ENCODE results near the gene VPS13D. TPM values are rescaled to one million over a fixed set of nuclear protein-coding genes. Genes with fewer than 3 reads are reported as not detected.

Gene VPS13D
- total and polyA plus RNA-seq, 2 of the 4 experiments (the other 2 are of a cell fraction), result 9.0 to 16.3 TPM

- no TSS peak for BruUV-seq (replicated peaks)
- Histone ChIP-seq H4K5ac (ENCODE audit: low read depth, low read length) (no peak overlapping the region), H3K27me3 (ENCODE audit: control insufficient read depth, insufficient read depth, low read length) (no peaks in the 10 kb centered on the region), H3K23ac (ENCODE audit: low read depth, low read length) (no peak overlapping the region), H4K20me1 (ENCODE audit: insufficient read depth, low read length) (no peaks in the 10 kb centered on the region), H3K79me1 (ENCODE audit: low read depth in 1 of 2, low read length in 2 of 2) (peaks cover 11 to 12% of the 10 kb centered on the region in 2 experiments; a peak in 3 of 4 replicates), H4K8ac (ENCODE audit: low read depth in 2 of 2, low read length in 2 of 2) (no peak overlapping the region), H3K4me2 (ENCODE audit: low read depth, low read length) (no peak overlapping the region), H2BK20ac (ENCODE audit: low read depth, low read length) (no peak overlapping the region), H2BK120ac (ENCODE audit: low read depth, low read length) (no peak overlapping the region), H2AK9ac (replicated peaks; ENCODE audit: low read depth, low read length, poor library complexity) (no peak overlapping the region), H3K56ac (ENCODE audit: extremely low read depth, insufficient read depth, low read length) (no peak overlapping the region), H3K9ac (ENCODE audit: low read depth, low read length) (no peak overlapping the region), H2BK5ac (ENCODE audit: low read depth, low read length, poor library complexity, severe bottlenecking) (no peak overlapping the region), H4K91ac (ENCODE audit: insufficient read depth, low read depth, low read length) (no peak overlapping the region), H3K9me3 (ENCODE audit: control insufficient read depth, insufficient read depth, low read length) (no peaks in the 10 kb centered on the region), H3K27ac (ENCODE audit: insufficient read depth, low read length) (no peak overlapping the region), H3K4me1 (ENCODE audit: control insufficient read depth, insufficient read depth, low read length) (no peaks in the 10 kb centered on the region), H2BK15ac (ENCODE audit: low read depth, low read length) (no peak overlapping the region), H3K14ac (replicated peaks; ENCODE audit: low read depth, low read length) (no peak overlapping the region), H3K36me3 (ENCODE audit: control insufficient read depth, insufficient read depth, low read length) (peaks cover 30% of the 10 kb centered on the region), H3K18ac (ENCODE audit: low read depth, low read length) (no peak overlapping the region), H3K4me3 (ENCODE audit: insufficient read depth, low read depth, low read length) (no peak overlapping the region), H2AK5ac (ENCODE audit: low read depth, low read length) (no peak overlapping the region), H3K9me1 (ENCODE audit: insufficient read depth, low read length) (no peaks in the 10 kb centered on the region; the same call in 1 of the 2 replicates), H2AFZ (replicated peaks; ENCODE audit: low read length, poor library complexity) (no peak overlapping the region), H3K4ac (ENCODE audit: low read depth, low read length) (no peak overlapping the region)
- no peak for ATAC-seq (ENCODE audit: low read depth)
- dilution Hi-C loops (cut with HindIII; ENCODE audit: low sequenced_read_pairs, unreplicated experiment), result no loop called here
- TF ChIP-seq FOS (IDR thresholded peaks at IDR 0.05; ENCODE audit: low read depth, low read length), result no peak
- 0 out of 2 replicates have a peak, but pooled peaks have one; percentile 25 for TF ChIP-seq MAFK (IDR thresholded peaks at IDR 0.05; ENCODE audit: low read depth, low read length)
- no peak for TF ChIP-seq CHD1 (IDR thresholded peaks at IDR 0.05; ENCODE audit: low read depth, low read length)
- no peak for TF ChIP-seq CTCF (conservative IDR thresholded peaks at IDR 0.05; ENCODE audit: low read depth, low read length)
- POLR2A ChIA-PET (ENCODE audit: unreplicated experiment), result no interaction called here
- DNase-seq, result no peak
- intact Hi-C loops (cut with micrococcal nuclease), result no loop called here
- CTCF ChIA-PET, result no interaction called here
- in situ Hi-C loops (cut with MboI; ENCODE audit: low sequenced_read_pairs), result no loop called here
These were observed 15.9 kb downstream of the VPS13D start for GRCh38 chr1:12245733-12246132.
